ENCODE results near the gene TARDBP. TPM values are rescaled to one million over a fixed set of nuclear protein-coding genes. Genes with fewer than 3 reads are reported as not detected.
A peak's percentile ranks its signal among the peaks of the same experiment; 100 is the strongest.

The TARDBP gene
- polyA plus RNA-seq, 3 donors = 49.4 to 79.5 (median 61.4) TPM

GRCh38 chr1:11024154-11024873 lies 11.9 kb downstream of the TARDBP start:
- Histone ChIP-seq H3K36me3 (replicated peaks in 1 of 2; ENCODE audit: control insufficient read depth in 1 of 2, insufficient read depth in 2 of 2, low read length in 2 of 2) (peaks cover 78 to 83% of the 10 kb centered on the region in 2 donors), H3K4me3 (replicated peaks in 1 of 3; ENCODE audit: low read depth in 2 of 3, low read length in 3 of 3) (no peak overlapping the region), H3K27me3 (ENCODE audit: control insufficient read depth in 2 of 2, insufficient read depth in 2 of 2, low read length in 2 of 2) (no peaks in the 10 kb centered on the region), H3K9me3 (replicated peaks in 1 of 2; ENCODE audit: control insufficient read depth in 1 of 2, insufficient read depth in 1 of 2, low read length in 2 of 2) (no peaks in the 10 kb centered on the region), H3K4me2 (replicated peaks; ENCODE audit: extremely low read depth, low read length, poor library complexity, severe bottlenecking) (no peak overlapping the region), H3K27ac (ENCODE audit: low read depth in 1 of 2, low read length in 2 of 2) (no peak overlapping the region), H4K20me1 (ENCODE audit: insufficient read depth, low read length) (peaks cover 84% of the 10 kb centered on the region), H3K79me2 (ENCODE audit: insufficient read depth, low read length) (peaks cover 8% of the 10 kb centered on the region), H2AFZ (ENCODE audit: insufficient read depth, low read depth, low read length, poor library complexity, severe bottlenecking) (no peak overlapping the region), H3K4me1 (ENCODE audit: control insufficient read depth in 1 of 2, insufficient read depth in 2 of 2, low read length in 2 of 2) (no peaks in the 10 kb centered on the region), H3K9ac (ENCODE audit: insufficient read depth, low read length, poor library complexity, severe bottlenecking) (no peak overlapping the region)
- Mint-ChIP-seq H3K27me3 (ENCODE audit: low read depth in 3 of 3) (peaks cover 0 to 2% (median 0%) of the 10 kb centered on the region in 3 donors), H3K4me1 (no peaks in the 10 kb centered on the region), H3K36me3 (peaks cover 75 to 94% of the 10 kb centered on the region in 2 donors), H3K9me3 (no peaks in the 10 kb centered on the region), H3K4me3 (no peak overlapping the region), H3K27ac (peak overlapping the region in 1 of 7 donors; percentile 2)
- TF ChIP-seq CTCF (IDR thresholded peaks at IDR 0.05) = no peak
- WGBS (ENCODE audit: insufficient coverage) = 94% methylated on average over 2 of the region's 3 CpGs
- intact Hi-C loops (cut with micrococcal nuclease) = no loop called here
- no peak for DNase-seq

- Histone ChIP-seq H3K36me3 (replicated peaks in 1 of 2; ENCODE audit: control insufficient read depth in 1 of 2, insufficient read depth in 2 of 2, low read length in 2 of 2) (peaks cover 77 to 82% of the 10 kb centered on the region in 2 donors), H3K9me3 (replicated peaks in 1 of 2; ENCODE audit: control insufficient read depth in 1 of 2, insufficient read depth in 1 of 2, low read length in 2 of 2) (no peaks in the 10 kb centered on the region), H3K79me2 (ENCODE audit: insufficient read depth, low read length) (peaks cover 6% of the 10 kb centered on the region), H3K27ac (ENCODE audit: low read depth in 1 of 2, low read length in 2 of 2) (no peak overlapping the region), H3K4me1 (ENCODE audit: control insufficient read depth in 1 of 2, insufficient read depth in 2 of 2, low read length in 2 of 2) (no peaks in the 10 kb centered on the region), H3K4me3 (replicated peaks in 1 of 3; ENCODE audit: low read depth in 2 of 3, low read length in 3 of 3) (no peak overlapping the region), H4K20me1 (ENCODE audit: insufficient read depth, low read length) (peaks cover 81% of the 10 kb centered on the region), H3K9ac (ENCODE audit: insufficient read depth, low read length, poor library complexity, severe bottlenecking) (no peak overlapping the region), H2AFZ (ENCODE audit: insufficient read depth, low read depth, low read length, poor library complexity, severe bottlenecking) (no peak overlapping the region), H3K27me3 (ENCODE audit: control insufficient read depth in 2 of 2, insufficient read depth in 2 of 2, low read length in 2 of 2) (no peaks in the 10 kb centered on the region), H3K4me2 (replicated peaks; ENCODE audit: extremely low read depth, low read length, poor library complexity, severe bottlenecking) (no peak overlapping the region)
- WGBS (ENCODE audit: insufficient coverage) = no CpG with 5 or more reads among the region's 2 CpGs
- Mint-ChIP-seq H3K27ac (no peak overlapping the region), H3K4me3 (no peak overlapping the region), H3K9me3 (no peaks in the 10 kb centered on the region), H3K36me3 (peaks cover 73 to 91% of the 10 kb centered on the region in 2 donors), H3K27me3 (ENCODE audit: low read depth in 3 of 3) (peaks cover 0 to 2% (median 0%) of the 10 kb centered on the region in 3 donors), H3K4me1 (no peaks in the 10 kb centered on the region)
- intact Hi-C loops (cut with micrococcal nuclease) = no loop called here
- DNase-seq = no peak
- TF ChIP-seq CTCF (IDR thresholded peaks at IDR 0.05) = no peak
These were observed 12.4 kb downstream of the TARDBP start for GRCh38 chr1:11024874-11025203.

Measured in CD14-positive monocyte (primary cell).